NCI-H446 (cell line): ENCODE data around the gene TUBB2B.

Source experiments
- DNase-seq, 2 experiments: peaks; one replicate each; lab custom pipeline; 2025; lab: John Stamatoyannopoulos, UW

The TUBB2B gene

DNA sequence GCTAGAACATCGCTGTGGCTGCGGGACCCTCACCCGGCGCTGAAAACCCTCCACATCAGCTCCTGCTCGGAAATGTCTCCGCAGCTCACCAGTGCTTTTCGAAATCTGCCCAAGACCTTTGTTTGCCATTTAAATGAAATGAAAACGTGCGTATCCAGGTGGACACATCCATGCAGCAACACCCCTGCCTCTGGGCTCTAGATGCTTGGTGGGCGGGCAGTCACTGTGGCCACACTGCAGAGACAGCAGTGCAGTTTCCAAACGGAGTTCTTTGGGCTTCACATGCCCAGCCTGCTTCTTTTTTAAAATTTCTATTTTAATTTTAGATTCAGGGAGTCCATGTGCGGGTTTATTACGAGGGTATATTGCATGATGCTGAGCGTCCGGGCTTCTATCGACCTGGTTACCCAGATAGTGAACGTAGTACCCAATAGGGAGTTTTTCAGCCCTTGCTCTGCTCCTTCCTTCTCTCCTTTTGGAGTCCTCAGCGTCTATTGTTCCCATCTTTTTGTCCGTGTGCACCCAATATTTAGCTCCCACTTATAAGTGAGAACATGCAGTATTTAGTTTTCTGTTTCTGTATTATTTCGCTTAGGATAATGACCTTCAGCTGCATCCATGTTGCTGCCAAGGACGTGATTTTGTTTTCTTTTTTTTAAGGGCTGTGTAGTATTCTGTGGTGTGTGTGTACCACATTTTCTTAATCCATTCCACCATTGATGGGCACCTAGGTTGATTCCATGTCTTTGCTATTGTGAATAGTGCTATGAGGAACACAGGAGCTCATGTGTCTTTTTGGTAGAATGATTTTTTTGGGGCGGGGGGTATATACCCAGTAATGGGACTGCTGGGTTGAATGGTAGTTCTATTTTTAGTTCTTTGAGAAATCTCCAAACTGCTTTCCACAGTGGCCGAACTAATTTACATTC, 4.8 kb upstream of the TUBB2B start:
- peak; percentile 28 to 39 for DNase-seq

DNA sequence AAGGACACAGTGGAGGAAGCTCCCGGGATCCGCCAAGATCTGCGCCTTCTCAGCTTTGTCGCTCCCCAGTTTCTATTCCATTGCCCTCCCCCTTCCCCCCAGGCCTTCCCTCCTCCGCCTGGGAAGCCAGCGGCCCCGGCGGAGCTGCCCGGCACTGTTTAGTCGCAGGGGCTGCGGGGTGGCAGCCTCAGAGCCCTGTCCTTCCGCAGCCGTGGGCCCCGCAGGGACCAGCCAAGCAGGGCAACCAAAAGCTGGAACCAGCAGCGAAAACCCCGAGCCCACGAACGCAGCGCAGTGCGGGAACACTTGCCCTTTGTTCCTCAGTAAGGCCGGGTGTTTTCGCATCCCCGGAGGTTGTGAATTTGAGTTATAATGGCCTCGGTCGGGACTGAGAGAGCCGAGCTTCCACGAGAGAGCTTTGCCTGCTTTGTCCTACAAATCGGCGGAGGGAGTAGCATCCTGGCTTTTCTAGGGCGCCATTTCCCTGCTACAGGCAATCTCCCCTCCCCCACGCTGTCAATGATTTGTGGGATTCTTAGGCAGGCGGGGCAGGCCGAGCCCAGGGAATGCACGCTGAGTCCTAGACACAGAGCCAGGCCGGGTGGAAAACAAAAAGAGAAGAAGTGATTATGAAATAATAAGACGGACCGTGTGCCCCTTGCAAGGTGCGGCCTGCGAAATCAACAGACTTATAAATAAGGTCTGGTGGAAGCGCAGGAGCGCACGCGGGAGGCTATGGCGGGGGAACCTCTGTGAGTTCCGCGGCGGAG, 4.0 kb upstream of the TUBB2B start:
- peak; percentile 83 for DNase-seq

DNA sequence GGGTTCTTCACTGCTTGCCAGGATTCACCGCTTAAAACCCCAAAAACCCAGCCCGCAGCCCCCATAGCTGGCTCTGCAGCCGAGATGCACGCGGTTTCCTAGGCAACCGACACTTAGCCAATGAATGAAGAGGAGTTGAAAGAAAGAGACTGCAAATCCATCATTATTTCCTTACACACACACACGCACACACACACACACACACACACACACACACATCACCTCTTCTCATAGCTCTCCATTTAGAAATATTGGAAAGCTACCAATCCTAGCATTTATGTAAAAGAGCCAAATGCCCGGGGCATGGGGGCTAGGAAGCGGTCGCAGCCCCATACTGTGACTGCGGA, 3.4 kb upstream of the TUBB2B start:
- peak; percentile 68 to 75 for DNase-seq

DNA sequence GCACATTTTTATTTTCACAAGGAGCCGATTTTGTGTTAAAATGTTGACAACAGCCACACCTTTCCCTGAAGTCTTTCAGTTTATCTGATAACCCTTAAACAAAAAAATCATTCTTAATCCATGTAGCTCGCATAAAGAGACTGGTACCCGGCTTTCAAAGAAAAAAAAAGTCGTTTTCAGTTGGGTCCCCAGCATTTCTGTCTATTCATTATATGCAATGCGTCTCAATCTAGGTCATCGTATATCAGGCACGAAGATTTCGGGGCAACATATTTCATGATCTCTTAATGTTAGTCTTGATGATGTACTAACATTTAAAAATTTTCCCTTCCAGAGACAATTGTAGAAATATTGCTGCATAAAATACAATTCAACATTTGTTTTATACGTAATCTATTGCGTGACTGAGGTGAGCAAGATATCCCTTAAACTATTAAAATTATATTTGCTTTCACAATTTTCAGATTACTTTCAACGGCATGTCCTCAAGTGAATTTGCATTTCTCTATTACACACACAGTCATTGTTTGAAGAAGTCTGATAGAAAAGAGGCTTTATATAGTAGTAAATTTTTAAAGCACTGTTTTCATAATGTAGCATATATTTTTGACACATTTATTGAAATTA, 2.9 kb upstream of the TUBB2B start:
- no peak for DNase-seq

DNA sequence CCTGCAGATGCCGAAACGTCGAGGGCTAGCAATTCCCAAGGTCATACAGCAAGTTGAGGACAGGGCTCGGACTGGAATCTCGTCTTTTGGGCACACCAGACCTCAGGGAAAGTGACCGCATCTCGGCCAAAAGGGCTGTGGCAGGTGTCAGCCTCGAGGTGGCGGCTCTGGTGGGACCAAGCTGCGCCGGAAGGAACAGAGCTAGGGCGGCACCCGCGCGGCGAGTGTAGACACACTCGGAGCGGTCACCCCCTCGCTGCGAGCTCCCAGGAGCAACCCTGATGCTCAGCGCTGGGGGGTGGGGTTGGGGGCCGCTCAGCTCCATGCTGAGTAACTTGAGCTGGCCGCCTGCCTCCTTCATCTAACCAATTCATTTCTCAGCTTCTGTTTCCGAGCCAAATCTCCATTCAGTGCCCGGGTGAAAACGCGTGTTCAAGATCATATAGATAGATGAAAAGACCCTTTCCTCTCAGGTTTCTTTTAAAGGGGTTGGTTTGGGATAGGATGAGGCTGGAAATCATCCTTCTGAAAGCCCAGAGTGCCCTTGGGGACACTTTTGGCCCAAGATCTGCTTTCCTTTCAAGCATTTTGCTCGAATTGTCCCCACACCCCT, 2.2 kb upstream of the TUBB2B start:
- peak; percentile 18 to 69 for DNase-seq

DNA sequence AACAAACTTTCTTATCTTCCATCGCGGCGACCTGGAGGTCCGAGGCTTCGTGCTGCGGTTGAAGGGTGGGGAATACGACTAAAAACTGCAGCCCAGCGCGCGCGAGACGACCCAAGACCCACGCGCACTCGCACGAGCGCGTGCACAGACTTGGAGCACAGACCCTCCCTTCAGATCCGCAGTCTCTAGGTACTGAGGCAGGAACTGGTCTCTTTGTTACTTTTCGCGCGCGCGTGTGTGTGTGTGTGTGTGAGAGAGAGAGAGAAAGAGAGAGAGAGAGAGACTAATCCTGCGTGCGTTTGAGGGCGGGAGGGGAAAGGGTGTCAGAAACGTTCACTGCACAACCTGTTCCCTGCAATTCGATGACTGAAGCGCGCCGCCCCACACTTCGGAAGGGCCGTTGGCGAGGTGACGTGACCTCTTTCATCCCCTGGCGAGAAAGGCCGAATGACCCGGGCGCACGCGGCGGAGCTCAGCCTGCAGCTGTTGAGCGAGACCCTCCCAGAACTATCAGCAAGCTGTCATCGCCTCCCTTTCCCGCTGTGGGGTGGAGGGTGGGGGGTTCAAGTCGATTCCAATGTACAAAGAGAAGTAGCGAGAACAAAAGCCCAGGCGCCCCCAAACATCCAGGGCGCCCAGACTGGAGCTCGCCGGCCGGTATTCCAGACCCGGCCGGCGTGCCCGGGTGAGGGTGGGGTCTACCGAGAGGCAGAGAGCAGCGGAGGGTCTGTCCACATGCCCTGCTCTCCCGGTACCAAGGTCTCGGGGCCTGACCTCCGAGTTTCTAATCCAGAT, 1.5 kb upstream of the TUBB2B start:
- peak; percentile 51 to 54 for DNase-seq

DNA sequence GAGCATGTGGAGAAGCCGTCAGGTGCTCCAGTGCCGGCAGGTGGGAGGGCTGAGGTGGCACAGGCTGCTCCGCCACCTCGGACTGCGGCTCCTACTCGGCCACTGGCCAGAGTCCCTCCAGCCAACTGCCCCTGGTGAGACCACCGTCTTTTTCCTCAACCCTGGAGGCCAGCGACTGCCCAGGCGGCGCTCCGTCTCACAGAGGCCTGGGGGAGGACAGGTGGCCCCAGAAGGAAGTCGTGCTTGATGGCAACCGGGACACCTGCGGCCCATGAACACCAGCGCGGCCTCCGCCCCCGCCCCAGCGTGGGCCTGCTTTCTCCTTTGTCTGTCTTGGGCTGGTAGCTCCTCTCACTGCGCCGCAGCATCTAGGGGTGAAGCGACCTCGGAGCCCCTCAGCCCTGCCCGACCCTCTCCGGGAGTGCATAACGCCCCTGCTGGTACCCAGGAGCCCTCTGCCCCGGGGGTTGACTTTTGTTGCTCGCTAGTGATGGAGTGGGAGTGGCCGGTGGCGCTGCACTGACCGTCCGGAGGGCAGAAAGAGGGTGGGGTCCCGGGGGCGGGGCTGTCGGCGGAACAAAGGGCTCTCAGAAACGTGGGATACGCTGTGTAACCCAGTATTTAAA, 706 bp upstream of the TUBB2B start:
- peak; percentile 36 to 71 for DNase-seq

DNA sequence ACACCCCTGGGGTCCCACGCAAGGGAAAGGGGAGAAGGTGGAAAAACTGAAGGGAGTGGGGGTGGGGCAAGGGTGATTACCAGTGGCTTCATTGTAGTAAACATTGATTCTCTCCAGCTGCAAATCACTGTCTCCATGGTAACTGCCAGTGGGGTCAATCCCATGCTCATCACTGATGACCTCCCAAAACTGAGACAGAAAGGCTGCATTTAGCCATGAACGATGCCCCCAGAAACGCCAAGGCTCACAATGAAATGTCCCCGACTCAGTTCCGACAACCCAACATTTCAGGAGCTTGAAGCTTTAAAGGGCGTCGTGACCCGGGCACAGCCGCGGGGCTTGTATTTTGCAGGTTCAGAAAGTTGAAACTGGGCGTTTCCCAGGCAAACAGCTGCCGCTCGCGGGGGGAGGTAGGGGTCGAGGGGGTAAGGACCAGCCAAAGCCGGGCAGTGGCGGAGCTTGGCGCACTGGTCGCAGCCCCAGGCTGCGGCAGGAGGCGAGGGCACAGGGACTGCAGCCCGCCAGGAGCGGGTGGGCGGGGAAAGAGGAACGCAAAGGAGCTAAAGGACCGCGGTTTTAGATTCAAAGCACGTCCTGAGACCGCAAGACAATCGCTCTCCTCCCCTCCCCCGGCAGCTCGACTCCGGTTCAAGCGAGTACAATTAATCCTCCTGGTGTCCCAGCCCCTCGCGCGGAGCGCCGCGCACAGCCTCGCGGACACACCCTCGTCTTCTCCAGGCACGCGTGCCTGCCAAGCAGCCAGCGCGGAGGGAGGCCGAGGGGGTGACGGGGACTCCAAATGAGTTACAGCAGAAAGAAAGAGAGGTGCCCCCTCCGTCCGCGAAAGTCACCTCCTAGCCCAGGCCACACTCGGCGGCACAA, 731 bp downstream of the TUBB2B start:
- DNase-seq, result peak; percentile 5 to 30

DNA sequence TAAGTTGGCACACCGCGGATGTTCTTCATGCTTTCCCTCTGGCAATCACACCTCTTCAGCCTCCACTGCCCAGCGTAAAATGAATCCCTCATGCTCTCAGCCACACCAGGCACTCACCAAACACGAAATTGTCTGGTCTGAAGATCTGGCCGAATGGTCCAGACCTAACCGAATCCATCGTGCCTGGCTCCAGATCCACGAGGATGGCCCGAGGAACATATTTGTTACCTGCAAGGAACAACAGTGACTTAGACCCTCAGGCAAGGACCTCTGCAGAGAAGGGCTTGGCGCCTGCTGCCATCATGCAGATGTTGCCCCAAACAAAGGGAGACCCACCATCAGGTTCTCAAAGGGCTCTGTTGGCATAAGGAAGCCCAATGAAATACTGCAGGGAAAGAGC, 1.4 kb downstream of the TUBB2B start:
- DNase-seq, result no peak

DNA sequence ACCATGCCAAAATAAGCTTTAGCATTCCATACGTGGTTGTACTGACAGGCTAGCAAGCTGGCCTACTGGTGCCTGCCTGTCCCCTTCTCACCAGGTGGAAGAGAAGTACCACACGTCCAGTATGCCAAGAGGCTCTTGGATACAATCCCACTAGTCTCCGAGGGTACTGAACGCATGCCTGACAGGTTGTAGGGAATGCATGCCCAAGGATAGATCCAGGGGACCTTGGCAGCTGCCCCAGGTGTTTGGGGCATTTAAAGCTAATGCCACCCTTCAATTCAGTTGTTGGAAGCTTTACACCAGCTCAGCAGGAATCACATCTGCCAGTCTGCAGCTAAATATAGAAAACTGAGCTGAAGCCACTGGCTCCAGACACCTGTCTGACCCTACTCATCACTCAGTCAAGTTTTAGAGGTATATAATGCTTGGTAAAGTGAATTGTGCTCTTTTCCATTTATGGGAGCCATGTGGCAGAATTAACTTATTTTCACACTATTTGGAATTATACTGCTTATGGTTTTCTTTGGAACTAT, 4.9 kb downstream of the TUBB2B start:
- peak in 1 of 2 experiments; percentile 8 for DNase-seq

DNA sequence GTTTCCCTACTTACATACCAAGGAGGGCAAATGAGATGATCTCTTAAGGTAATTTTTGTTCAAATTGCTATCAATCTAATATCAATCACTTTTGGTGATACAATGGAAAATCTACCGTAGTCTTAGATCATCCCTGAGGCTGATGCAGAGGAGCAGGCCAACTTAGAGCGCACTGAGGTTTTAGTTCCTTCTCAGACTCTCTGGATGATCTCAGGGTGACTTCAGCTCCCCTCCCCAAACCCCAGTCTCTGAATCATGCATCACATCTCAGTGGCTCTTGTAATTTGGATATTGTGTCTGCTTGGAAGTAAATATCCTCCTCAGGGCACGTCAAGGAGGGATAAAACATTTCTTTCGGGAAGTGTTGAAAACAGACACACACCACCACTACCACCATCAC, 5.9 kb downstream of the TUBB2B start:
- DNase-seq, result no peak

DNA sequence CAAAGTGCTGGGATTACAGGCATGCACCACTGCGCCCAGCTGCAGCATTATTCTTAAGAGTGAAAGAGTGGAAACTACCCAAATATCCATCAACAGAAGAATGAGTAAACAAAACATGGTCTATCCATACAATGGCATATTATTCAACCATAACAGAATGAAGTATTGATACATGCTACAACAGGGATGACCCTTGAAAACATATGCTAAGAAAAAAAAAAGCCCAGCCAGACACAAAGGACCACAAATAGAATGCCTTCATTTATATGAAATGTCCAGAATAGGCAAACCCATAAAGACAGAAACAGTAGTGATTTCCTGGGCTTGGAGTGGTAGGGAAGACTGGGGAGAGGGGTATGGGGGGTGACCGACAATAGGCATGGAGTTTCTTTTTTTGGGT, 7.1 kb downstream of the TUBB2B start:
- DNase-seq, result no peak

DNA sequence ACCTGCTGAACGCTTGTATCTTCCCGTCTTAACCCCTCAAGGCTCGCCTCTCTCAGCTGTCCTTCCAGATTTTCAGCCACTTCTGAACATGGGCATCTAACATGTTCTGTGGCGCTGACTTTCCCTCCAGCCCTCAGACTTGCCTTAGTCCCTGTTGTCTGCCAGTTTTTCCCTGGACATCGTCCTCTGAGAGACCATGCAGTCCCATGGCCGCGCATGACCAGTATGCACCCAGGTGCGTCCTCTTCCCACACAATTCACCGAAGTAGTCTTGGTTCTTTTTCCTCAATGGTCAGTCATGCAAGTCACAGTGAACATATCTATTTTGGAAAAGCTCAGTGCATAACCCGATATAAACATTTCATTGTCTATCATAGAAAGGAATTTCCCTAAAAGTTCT, 9.2 kb downstream of the TUBB2B start:
- no peak for DNase-seq

DNA sequence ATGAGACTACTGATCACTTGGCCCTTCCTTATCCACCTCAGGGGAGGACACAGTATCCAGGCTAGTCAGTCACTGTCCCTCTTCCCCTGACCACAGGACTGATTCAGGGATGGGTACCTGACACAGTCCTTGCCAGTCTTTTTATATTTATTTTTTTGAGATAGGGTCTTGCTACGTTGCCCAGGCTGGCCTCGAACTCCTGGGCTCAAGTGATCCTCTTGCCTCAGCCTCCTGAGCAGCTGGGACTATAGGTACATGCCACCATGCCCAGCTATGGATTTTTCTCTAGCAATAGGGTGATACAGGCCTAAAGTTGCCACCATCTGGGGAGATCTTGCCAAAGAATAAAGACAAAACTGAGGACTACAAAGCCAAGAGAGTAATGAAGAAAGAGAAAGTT, 10.2 kb downstream of the TUBB2B start:
- no peak for DNase-seq

DNA sequence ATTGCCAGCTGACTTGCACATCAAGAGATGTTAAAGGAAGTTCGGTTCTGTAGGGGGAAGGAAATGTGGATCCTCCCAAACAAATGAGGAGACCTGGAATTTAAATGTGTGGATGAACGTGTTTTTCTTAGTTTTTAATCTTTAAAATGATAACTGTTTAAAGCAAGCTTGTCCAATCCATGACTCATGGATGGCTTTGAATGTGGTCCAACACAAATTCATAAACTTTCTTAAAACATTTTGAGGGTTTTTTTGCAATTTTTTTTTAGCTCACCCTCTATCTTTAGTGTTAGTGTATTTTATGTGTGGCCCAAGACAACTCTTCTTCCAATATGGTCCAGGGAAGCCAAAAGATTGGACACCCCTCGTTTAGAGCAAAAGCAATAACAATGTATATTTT, 12.6 kb downstream of the TUBB2B start:
- no peak for DNase-seq

DNA sequence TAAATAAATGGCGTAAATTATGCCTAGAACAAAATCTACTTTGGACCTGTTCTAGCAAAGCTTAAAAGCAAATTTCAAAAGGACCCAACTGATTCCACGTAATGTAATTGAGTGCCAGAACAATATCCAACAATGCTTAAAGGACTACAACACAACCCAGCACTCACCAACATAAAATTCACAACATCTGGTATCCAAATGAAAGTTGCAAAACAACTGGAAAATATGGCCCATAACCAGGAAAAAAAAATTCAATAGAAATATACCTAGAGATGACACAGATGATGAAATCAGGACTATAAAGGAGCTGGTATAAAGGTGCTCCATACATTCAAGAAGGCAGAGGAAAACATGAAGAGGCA, 14.1 kb downstream of the TUBB2B start:
- DNase-seq, result no peak

DNA sequence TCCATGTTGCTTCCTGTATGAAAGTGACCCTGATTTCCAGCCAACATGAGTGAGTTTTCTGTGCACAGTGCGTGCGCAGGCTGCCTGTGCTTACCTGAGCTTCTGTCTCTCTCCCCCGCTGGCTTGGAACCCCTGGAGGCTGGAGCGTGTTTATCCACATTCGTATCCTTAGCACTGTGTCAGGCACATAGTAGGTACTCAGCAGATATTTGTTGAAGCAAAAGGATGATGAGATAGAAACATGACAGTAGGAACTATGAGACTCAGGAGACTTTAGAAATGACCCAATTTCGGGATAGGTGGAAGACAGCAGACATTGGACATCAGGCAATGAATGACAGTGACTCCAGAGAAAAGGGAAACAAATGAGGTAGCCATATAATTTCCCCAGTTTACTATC, 15.2 kb downstream of the TUBB2B start:
- DNase-seq, result no peak

DNA sequence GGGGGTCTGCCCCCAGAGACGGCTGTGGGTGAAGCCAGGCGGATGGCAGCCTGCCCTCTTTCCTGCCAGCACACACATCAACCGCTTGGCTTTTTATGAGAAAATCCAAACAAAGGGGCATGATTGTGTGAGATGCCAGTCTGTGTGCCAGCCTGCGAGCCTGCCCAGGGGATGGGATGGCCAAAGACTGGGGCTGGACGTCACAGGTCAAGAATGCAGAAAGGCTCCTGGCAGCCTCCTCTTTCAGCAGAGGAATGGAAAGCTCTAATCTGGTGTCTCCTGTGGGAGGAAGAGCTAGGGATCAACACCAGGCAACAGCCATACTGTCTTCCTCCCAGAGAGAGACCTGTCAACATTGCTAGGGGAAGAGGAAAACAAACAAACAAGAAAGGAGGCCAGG, 15.8 kb downstream of the TUBB2B start:
- no peak for DNase-seq

DNA sequence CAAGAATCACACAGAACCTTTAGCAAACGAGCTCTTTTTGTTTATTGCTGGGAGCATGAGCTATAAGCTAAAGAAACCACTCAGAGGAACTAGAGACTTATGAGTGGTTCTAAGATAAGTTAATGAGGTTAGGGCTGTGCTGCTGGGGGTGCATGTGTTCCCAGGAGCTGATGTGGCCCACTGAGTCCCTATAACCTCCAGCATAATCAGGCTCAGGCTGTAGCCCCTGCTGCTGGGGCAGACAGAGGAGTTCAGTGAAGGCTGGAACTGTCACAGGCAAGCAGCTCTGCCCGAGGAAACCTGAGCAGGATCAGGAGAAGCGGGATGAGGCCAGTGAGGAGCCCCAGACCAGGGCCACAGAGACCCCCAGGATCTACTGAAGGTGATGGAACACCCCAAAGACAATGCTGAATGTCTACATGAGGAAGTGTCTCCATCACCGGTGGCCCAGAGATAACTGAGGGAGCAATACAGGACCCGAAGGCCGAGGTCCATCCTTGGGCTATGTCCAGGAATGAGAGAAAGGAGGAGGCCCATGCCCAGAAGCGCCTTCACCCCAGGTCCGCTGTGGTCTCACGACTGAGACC, 17.3 kb downstream of the TUBB2B start:
- DNase-seq, result no peak
